Activated T-cell treated with anti-CD3 and anti-CD28 coated beads, Interleukin-2, amount 50 U/mL, for 4 hours (primary cell): ENCODE measurements around the gene ADAMTSL1. TPM values are rescaled to one million over a fixed set of nuclear protein-coding genes. Genes with fewer than 3 reads are reported as not detected.

ENCODE experiments used
- ATAC-seq, 2 donors: fragments of 200-7000 bp; cut with Tn5 transposase; one replicate each; pipeline ENCODE4 v1.10.0; 2021
- DNase-seq: peaks from one replicate; pipeline ENCODE4 v3.0.0-alpha.2; 2020
- H3K27me3 Mint-ChIP-seq: one replicate; pipeline ENCODE4 v1.8.0; 2021; ENCODE audit warnings: low read depth, mixed read lengths
- H3K36me3 Mint-ChIP-seq: one replicate; pipeline ENCODE4 v1.8.0; 2022; ENCODE audit warnings: mixed read lengths; ENCODE audit not compliant: insufficient read depth
- H3K4me1 Mint-ChIP-seq: one replicate; pipeline ENCODE4 v1.8.0; 2021; ENCODE audit warnings: low read depth, mixed read lengths
- H3K4me3 Mint-ChIP-seq: one replicate; pipeline ENCODE4 v1.8.0; 2021; ENCODE audit warnings: mild to moderate bottlenecking, moderate library complexity, mixed read lengths
- H3K9me3 Mint-ChIP-seq: one replicate; pipeline ENCODE4 v1.8.0; 2021; ENCODE audit warnings: mixed read lengths
- total RNA-seq, 3 donors: library from RNA; stranded (reverse); gene quantifications; one replicate each; pipeline ENCODE4 v1.2.1, GENCODE V29; 2021

ADAMTSL1 gene
- total RNA-seq, 3 donors from 2014 or later: not detected

DNA sequence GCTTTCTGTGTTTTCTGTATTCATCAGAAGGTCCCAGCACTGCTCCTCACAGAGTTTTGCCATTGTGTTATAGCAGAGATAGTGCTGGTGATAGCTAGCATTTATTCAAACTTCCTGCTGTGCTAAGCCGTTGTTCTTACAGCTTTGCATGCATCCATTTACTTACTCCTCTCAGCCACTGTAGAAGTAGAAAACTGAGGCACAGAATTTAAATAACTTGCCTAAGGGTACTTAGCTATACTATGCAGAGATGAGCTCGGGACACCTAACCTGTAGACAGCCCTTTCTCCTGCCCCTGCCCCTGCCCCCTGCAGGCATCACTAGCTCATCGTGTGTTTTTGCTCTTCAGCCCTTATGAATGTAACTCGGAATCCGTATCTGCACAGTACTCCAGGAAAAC, 331.4 kb downstream of the ADAMTSL1 start:
- no peaks in the 10 kb centered on the region for H3K9me3 Mint-ChIP-seq
- no peaks in the 10 kb centered on the region for H3K4me1 Mint-ChIP-seq
- ATAC-seq (no peak), DNase-seq (no peak)
- H3K4me3 Mint-ChIP-seq: no peak overlapping the region
- no peaks in the 10 kb centered on the region for H3K36me3 Mint-ChIP-seq
- H3K27me3 Mint-ChIP-seq: no peaks in the 10 kb centered on the region

DNA sequence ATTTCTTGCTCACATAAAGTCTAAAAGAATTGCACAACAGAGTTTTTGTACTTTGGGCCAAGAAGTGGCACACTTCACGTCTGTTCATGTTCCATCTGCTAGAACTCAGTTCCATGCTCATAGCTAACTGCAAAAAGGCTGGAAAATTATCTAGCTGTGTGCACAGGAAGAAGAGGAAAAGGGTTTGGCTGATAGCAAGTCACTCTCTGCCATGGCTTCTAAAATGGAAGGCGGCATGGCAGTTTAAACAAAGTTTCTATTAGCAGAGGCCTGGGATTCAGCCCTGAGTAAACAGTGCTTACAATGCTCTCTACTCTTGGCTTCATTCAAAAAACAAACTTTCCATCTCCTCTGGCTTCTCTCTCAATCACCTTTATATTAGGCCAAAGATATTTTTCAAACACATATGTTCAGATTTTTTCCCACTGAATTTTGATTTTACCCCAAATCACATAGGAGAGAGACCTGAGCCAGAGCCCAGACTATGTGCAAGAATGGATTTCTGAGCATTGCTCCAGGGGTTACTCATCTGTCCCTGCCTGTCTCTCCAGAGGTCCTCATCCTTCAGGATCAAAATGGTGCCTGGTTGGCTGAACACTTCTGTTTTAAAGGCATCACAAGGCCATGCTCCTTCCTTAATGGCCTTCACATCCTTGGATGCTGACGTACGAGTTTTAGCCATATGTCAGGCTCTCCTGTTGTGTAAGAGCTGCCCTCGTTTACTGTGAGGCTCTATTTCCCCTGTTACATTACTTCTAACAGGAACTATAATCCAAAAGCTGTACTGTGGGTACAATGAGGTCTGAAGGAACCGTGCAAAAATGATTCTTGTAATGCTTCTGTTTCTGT, 332.5 kb downstream of the ADAMTSL1 start:
- Mint-ChIP-seq H3K4me1 (no peaks in the 10 kb centered on the region), H3K36me3 (no peaks in the 10 kb centered on the region), H3K9me3 (no peaks in the 10 kb centered on the region), H3K4me3 (no peak overlapping the region), H3K27me3 (no peaks in the 10 kb centered on the region)
- ATAC-seq (no peak), DNase-seq (no peak)

DNA sequence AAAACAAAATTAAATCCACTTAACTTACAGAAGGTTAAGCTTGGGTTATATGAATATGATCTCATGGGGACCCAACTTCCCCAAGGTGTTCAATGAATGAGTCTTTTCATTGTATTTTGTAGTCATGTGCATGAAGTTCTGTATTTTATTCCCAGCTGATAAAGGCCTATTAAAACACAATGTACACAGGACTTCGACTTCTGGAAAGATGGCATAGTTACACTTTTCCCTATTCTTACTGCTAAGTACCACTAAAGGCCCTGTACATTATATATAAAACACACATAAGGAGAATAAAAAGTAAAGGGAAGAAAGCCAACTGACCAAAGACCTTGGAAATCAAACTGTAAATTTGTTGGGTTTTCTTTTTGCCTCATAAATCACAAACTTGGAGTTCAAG, 336.6 kb downstream of the ADAMTSL1 start:
- no peak overlapping the region for H3K4me3 Mint-ChIP-seq
- DNase-seq (no peak), ATAC-seq (no peak)
- no peaks in the 10 kb centered on the region for H3K9me3 Mint-ChIP-seq
- H3K36me3 Mint-ChIP-seq: no peaks in the 10 kb centered on the region
- H3K4me1 Mint-ChIP-seq: no peaks in the 10 kb centered on the region
- H3K27me3 Mint-ChIP-seq: no peaks in the 10 kb centered on the region

DNA sequence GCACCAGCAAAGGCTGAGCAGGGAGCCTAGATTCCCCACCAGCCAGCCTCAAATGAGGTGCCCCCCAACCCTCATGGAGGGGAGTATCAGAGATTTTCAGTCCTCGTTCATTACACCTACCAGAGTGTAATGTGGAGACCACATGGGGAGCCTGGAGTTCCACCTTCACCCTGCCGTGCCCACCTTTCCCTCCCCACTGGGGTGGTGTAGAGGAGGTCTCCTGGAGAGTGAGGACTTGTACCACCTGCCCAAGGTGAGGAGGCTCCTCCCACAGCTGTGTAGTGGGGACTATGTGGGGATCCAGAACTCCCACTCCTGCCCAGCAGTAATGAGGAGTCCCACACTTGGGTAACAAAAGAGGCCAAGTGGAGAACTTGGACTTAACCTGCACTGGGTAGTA, 337.2 kb downstream of the ADAMTSL1 start:
- Mint-ChIP-seq H3K9me3 (no peaks in the 10 kb centered on the region), H3K36me3 (no peaks in the 10 kb centered on the region), H3K4me1 (no peaks in the 10 kb centered on the region), H3K27me3 (no peaks in the 10 kb centered on the region), H3K4me3 (no peak overlapping the region)
- ATAC-seq: no peak
- no peak for DNase-seq

DNA sequence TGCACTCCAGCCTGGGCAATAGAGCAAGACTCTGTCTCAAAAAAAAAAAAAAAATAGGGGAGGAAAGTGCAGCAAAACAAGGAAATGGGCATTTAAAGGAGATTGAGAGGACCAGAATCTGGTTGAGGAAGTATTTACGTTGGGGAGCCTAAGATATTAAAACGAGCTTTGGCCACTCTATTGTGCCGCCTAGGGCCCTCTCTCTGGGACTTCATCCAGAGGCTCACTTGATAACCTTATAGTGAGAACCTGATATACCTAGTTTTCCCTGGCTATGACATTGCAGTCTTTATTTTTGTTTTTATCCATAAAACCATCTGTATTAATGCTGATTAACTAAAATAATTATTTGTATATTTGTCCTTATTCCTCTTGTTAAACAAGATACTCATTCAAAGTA, 345.5 kb downstream of the ADAMTSL1 start:
- H3K9me3 Mint-ChIP-seq: no peaks in the 10 kb centered on the region
- no peaks in the 10 kb centered on the region for H3K27me3 Mint-ChIP-seq
- DNase-seq (no peak), ATAC-seq (no peak)
- no peaks in the 10 kb centered on the region for H3K36me3 Mint-ChIP-seq
- no peak overlapping the region for H3K4me3 Mint-ChIP-seq
- H3K4me1 Mint-ChIP-seq: no peaks in the 10 kb centered on the region

DNA sequence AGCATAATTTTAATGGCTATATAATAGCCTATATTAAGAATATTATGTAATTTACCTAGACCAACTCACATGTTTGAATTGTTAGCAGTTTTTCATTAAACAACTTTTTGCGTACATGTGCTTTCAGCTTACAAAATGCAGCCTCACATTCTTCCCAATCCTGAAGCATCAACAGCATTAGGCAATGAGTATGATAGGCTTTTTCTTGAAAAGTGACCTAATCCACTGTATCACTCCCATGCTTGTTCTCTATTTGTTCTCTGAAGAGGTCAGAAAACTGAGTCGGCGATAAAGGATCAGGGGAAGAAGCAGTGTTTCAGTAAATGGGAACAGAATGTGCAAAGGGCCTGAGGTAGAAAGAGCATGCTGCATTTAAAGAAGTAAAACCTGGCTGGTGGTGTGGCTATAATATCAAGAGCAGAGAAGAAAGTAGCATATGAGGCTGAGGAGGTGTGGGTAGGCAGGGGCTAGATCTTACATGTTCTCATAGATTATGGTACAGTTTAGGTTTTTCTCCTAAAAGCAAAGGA, 346.7 kb downstream of the ADAMTSL1 start:
- Mint-ChIP-seq H3K9me3 (no peaks in the 10 kb centered on the region), H3K27me3 (no peaks in the 10 kb centered on the region), H3K36me3 (no peaks in the 10 kb centered on the region), H3K4me1 (peaks cover 4% of the 10 kb centered on the region), H3K4me3 (no peak overlapping the region)
- ATAC-seq (no peak), DNase-seq (no peak)

DNA sequence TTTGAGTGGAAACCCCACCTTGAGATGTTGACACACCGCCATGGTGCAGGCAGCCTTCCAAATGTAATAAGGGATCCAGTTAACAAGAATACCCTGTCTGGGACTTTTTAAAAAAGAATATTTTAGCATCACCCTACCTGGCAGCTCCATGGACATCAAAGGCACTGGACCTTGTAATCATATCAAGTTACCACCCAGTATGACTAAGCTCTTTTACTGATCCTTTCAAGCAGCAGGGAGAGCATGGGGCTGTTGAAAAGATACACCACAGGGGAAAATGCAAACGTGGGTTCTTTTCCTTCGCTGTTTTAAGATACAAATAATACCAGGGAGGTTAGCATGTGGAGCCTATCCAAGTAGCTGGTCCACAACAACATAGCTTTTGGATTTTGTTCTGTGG, 347.8 kb downstream of the ADAMTSL1 start:
- Mint-ChIP-seq H3K9me3 (no peaks in the 10 kb centered on the region), H3K4me1 (peaks cover 11% of the 10 kb centered on the region), H3K4me3 (no peak overlapping the region), H3K36me3 (no peaks in the 10 kb centered on the region), H3K27me3 (no peaks in the 10 kb centered on the region)
- ATAC-seq (no peak), DNase-seq (no peak)

DNA sequence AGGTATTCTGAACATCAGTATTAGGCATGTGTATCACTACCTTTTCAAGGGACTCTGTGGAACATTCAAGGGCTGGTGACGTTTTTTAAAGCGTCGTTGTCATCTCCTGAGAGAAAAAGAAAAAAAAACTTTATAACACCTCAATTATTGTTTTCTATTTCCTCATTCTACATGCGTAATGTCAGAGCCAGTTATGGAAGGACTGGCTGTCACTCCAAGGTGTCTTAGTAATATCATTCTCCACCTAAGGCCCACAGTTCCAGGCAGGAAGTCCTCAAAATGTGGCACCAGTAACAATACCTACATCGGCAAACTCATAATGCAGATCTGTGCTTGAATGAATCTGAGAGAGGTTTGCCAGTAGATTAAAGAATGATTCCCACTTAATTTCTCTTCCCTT, 348.9 kb downstream of the ADAMTSL1 start:
- Mint-ChIP-seq H3K9me3 (no peaks in the 10 kb centered on the region), H3K4me1 (peaks cover 11% of the 10 kb centered on the region), H3K4me3 (no peak overlapping the region), H3K36me3 (no peaks in the 10 kb centered on the region), H3K27me3 (no peaks in the 10 kb centered on the region)
- ATAC-seq (no peak), DNase-seq (no peak)

DNA sequence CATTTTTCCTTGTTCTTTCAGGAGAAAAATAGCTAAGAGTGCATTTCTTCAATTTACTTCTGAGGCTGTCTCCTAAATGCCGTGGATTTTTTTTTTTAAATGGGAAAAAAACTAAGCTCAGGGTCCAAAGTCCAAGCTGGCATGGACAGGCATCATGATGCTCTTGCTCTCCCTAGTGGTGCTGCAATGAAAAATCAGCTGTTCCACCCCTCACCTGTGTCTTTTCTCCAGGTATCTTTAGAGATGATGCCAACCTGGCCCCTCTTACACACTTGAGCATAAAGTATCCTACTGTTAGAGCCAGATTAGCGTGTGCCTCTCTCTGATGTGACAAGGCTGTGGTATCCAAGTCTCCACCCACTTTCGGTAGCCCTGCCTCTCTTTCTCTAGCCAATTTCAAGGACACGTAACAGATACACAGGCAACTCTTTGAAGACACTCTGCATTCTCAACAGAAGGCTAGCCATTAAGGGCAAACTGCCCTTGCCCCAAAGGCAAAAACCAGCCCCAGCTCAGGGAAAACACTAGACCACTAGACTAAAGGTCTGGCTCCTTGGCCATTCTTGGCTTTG, 350.2 kb downstream of the ADAMTSL1 start:
- DNase-seq (no peak), ATAC-seq (no peak)
- no peak overlapping the region for H3K4me3 Mint-ChIP-seq
- H3K4me1 Mint-ChIP-seq: peaks cover 11% of the 10 kb centered on the region
- H3K9me3 Mint-ChIP-seq: no peaks in the 10 kb centered on the region
- H3K36me3 Mint-ChIP-seq: no peaks in the 10 kb centered on the region
- H3K27me3 Mint-ChIP-seq: no peaks in the 10 kb centered on the region

DNA sequence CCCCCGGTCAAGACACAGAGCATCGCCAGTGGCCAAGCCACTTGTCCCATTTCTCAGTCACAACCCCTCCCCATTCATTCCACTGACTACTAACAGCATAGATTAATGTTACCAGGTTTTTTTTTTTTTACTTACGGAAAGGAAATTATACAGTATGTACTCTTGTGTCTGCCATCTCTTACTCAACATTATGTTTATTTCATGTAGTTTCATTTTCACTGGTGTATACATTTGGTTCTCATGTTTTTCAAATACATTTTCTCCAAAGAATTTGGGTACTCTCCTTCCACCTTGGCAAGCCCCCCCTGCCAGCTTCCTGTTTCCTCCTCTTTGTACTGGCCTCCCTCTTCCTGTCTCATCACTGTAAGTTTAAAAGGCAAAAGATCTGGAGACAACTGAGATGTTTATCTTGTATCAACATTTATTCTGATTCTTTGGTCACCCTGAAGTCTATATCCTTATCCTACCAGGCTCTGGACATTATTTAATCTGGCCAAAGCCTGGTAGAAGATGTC, 351.8 kb downstream of the ADAMTSL1 start:
- Mint-ChIP-seq H3K27me3 (no peaks in the 10 kb centered on the region), H3K36me3 (no peaks in the 10 kb centered on the region), H3K9me3 (no peaks in the 10 kb centered on the region), H3K4me1 (peaks cover 11% of the 10 kb centered on the region), H3K4me3 (no peak overlapping the region)
- ATAC-seq: no peak
- DNase-seq: no peak

DNA sequence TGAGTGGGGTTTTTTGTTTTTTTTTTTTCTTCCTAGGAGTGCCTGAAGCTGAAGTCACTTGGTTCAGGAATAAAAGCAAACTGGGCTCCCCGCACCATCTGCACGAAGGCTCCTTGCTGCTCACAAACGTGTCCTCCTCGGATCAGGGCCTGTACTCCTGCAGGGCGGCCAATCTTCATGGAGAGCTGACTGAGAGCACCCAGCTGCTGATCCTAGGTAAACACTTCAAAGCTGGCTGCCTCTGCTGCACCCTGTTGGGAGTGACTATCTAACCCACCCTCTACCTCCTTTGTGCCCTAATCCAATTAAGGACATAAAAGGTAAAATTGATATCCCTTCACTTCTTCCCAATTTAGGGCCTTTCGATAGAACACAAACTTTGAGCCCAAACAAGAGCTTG, 352.3 kb downstream of the ADAMTSL1 start:
- ATAC-seq (no peak), DNase-seq (no peak)
- Mint-ChIP-seq H3K36me3 (no peaks in the 10 kb centered on the region), H3K9me3 (no peaks in the 10 kb centered on the region), H3K27me3 (no peaks in the 10 kb centered on the region), H3K4me1 (peaks cover 11% of the 10 kb centered on the region), H3K4me3 (no peak overlapping the region)

DNA sequence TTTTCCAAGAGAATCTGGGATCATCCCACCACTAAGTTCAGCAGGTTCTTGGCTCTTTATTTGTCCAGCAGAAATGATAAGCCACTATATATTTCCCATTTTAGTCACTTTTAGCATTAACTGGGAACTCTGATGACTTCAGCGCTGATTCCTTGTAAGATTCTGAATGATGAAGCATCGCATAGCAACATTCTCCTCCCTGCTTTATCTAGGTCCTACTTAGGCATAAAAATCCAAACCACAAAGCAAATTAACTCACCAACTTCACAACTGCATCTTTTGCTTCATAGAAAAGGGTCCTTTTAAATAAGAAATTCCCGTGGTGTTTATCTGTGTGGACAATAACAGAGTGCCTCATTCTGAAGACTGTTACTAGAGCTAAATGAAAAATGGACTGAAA, 355.1 kb downstream of the ADAMTSL1 start:
- Mint-ChIP-seq H3K36me3 (no peaks in the 10 kb centered on the region), H3K9me3 (no peaks in the 10 kb centered on the region), H3K27me3 (no peaks in the 10 kb centered on the region), H3K4me3 (no peak overlapping the region), H3K4me1 (peaks cover 11% of the 10 kb centered on the region)
- ATAC-seq (no peak), DNase-seq (no peak)

DNA sequence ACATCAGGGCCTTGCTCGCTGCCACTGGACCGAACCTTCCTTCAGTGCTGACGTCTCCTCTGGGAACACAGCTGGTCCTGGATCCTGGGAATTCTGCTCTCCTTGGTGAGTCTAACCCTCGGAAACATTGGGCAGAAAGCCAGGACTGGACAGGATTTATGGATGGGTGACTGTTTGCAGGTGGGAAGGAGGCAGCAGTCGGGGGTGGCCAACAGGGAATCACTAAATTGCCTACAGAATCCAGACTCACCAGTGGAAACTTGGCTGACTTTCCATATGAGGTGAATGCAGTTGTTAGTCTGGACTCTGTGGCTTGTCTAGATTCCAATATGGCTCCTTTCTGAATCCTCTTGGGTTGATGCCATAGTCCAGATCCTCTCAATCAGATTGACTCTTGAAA, 355.9 kb downstream of the ADAMTSL1 start:
- H3K9me3 Mint-ChIP-seq: no peaks in the 10 kb centered on the region
- peaks cover 11% of the 10 kb centered on the region for H3K4me1 Mint-ChIP-seq
- DNase-seq (no peak), ATAC-seq (no peak)
- H3K36me3 Mint-ChIP-seq: no peaks in the 10 kb centered on the region
- H3K27me3 Mint-ChIP-seq: no peaks in the 10 kb centered on the region
- no peak overlapping the region for H3K4me3 Mint-ChIP-seq

DNA sequence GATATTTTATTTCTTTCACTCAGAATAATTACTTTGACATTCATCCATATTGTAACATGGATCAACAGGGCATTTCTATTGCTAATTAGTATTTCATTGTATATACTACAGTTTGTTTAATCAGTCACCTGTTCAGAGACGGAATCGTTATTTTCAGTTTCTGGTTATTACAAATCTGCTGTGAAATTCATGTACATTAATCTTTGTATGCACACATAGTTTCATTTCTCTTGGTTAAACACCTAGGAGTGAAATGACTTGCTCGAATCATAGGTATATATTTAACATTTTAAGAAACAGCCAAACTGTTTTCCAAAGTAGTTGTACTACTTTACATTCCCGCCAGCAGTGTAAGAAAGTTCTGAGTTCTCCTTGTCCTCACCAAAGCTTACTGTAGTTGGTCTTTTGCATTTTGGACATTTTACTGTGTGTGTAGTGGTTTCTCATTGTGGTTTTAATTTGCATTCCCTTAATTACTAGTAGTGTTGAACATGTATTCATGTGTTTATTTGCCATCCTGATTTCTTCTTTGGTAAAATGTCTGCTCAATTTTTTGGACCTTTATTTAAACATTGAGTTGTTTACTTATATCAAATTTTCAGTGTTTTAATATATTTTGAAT, 360.9 kb downstream of the ADAMTSL1 start:
- DNase-seq (no peak), ATAC-seq (no peak)
- Mint-ChIP-seq H3K9me3 (no peaks in the 10 kb centered on the region), H3K27me3 (no peaks in the 10 kb centered on the region), H3K36me3 (no peaks in the 10 kb centered on the region), H3K4me1 (no peaks in the 10 kb centered on the region), H3K4me3 (no peak overlapping the region)

DNA sequence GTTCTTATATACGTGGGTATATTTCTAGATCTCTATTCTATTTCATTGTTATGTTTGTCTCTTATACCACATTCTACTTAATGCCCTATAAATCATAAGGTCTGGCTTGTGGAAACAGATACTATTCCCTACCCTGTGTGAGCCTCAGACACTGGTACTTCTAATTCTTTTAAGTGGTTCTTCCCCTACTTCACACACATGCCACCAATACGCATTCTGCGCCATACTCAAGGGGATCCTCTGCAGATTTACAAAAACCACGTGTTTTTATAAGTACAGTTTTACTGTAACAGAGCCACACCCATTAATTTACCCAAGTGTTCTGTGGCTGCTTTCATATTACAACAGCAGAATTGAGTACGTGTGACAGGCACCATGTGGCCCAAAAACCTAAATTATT, 363.4 kb downstream of the ADAMTSL1 start:
- ATAC-seq (no peak), DNase-seq (no peak)
- Mint-ChIP-seq H3K9me3 (no peaks in the 10 kb centered on the region), H3K27me3 (no peaks in the 10 kb centered on the region), H3K4me1 (no peaks in the 10 kb centered on the region), H3K36me3 (no peaks in the 10 kb centered on the region), H3K4me3 (no peak overlapping the region)
